Activated naive CD8-positive, alpha-beta T cell treated with anti-CD3 and anti-CD28 coated beads, Interleukin-2, amount 50 U/mL, for 24 hours (primary cell): ENCODE results near the gene SCNN1A.

ENCODE experiments used
- ATAC-seq: fragments of 150-1000 bp; cut with Tn5 transposase; one replicate; pipeline ENCODE4 v1.10.0; 2021
- DNase-seq: peaks from one replicate; pipeline ENCODE4 v3.0.0; 2021
- H3K27ac Mint-ChIP-seq: one replicate; pipeline ENCODE4 v1.8.0; 2021; ENCODE audit warnings: mild to moderate bottlenecking, mixed read lengths
- H3K27me3 Mint-ChIP-seq: one replicate; pipeline ENCODE4 v1.8.0; 2021; ENCODE audit warnings: mixed read lengths
- H3K36me3 Mint-ChIP-seq: one replicate; pipeline ENCODE4 v1.8.0; 2021; ENCODE audit warnings: low read depth, mixed read lengths
- H3K4me1 Mint-ChIP-seq: one replicate; pipeline ENCODE4 v1.8.0; 2021; ENCODE audit warnings: mixed read lengths
- H3K4me3 Mint-ChIP-seq: one replicate; pipeline ENCODE4 v1.8.0; 2021; ENCODE audit warnings: mild to moderate bottlenecking, moderate library complexity, mixed read lengths
- H3K9me3 Mint-ChIP-seq: one replicate; pipeline ENCODE4 v1.8.0; 2021; ENCODE audit warnings: mixed read lengths

The SCNN1A gene

DNA sequence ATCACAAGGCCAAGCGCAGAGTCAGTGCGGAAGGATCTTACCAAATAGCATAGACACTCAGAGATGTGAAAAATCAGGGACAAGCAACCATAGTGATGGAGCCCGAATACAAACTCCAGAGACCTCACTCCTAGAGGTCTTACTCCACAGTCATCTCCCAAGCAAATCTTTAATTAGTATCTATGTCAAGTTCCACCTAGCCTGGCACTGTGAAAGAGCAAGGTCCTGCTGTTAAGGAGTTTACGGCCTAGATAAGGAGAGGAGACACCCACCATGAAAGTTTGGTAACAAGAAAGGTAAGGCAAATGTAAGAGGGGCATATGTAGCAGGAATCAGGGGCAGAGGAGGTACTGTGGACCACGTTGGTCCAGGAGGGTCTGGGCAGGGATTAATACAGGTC, 72.3 kb downstream of the SCNN1A start:
- no peaks in the 10 kb centered on the region for H3K9me3 Mint-ChIP-seq
- H3K4me1 Mint-ChIP-seq: peaks cover 4% of the 10 kb centered on the region
- H3K4me3 Mint-ChIP-seq: no peak overlapping the region
- peaks cover 13% of the 10 kb centered on the region for H3K27me3 Mint-ChIP-seq
- DNase-seq (no peak), ATAC-seq (no peak)
- H3K36me3 Mint-ChIP-seq: no peaks in the 10 kb centered on the region
- H3K27ac Mint-ChIP-seq: no peak overlapping the region

DNA sequence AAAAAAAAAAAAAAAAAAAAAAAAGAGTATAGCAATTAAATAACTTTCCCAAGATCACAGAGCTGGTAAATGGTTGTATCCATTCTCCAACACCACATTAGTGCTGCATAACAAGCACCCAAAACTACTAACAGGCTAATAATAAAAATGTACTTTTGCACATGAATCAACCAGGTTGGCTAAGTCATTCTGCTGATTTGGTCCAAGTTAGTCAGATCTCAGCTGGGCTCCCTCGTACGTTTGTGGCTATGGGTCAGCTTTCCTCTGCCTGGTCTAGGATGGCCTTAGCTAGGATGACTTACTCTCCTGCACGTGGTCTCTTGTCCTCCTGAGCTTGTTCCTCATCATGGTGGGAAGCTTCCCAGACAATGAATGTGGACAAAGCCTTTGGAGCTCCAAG, 72.7 kb downstream of the SCNN1A start:
- no peaks in the 10 kb centered on the region for H3K9me3 Mint-ChIP-seq
- H3K36me3 Mint-ChIP-seq: no peaks in the 10 kb centered on the region
- DNase-seq (no peak), ATAC-seq (no peak)
- peaks cover 4% of the 10 kb centered on the region for H3K4me1 Mint-ChIP-seq
- H3K4me3 Mint-ChIP-seq: no peak overlapping the region
- H3K27me3 Mint-ChIP-seq: peaks cover 13% of the 10 kb centered on the region
- H3K27ac Mint-ChIP-seq: no peak overlapping the region

DNA sequence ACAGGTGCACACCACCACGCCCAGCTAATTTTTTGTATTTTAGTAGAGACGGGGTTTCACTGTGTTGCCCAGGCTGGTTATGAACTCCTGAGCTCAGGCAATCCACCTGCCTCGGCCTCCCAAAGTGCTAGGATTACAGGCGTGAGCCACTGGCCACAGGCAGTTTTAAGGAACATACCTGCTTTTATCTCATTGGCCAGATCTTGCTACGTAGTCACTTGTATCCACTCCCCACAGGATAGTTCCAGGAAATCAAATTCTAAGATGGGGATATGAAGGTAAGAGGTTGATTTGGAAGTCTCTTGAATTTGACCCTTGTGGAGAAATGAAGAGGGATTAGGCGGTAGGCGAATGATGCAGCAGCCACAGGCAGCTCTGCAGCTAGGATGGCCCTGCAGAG, 73.6 kb downstream of the SCNN1A start:
- no peak overlapping the region for H3K4me3 Mint-ChIP-seq
- no peaks in the 10 kb centered on the region for H3K9me3 Mint-ChIP-seq
- H3K27ac Mint-ChIP-seq: no peak overlapping the region
- H3K4me1 Mint-ChIP-seq: peaks cover 4% of the 10 kb centered on the region
- peaks cover 15% of the 10 kb centered on the region for H3K27me3 Mint-ChIP-seq
- no peaks in the 10 kb centered on the region for H3K36me3 Mint-ChIP-seq
- ATAC-seq (no peak), DNase-seq (no peak)

GRCh38 chr12:6297170-6297569, 78.2 kb downstream of the SCNN1A start:
- Mint-ChIP-seq H3K4me3 (no peak overlapping the region), H3K27me3 (peaks cover 12% of the 10 kb centered on the region), H3K27ac (no peak overlapping the region), H3K4me1 (peaks cover 4% of the 10 kb centered on the region), H3K9me3 (no peaks in the 10 kb centered on the region), H3K36me3 (no peaks in the 10 kb centered on the region)
- ATAC-seq (no peak), DNase-seq (no peak)
